A549 (cell line): ENCODE results near the gene EFCAB5.

Source experiments
- CHD2 ChIP-seq: fragments of 150-350 bp; IDR thresholded peaks from 2 replicates; pipeline ENCODE4 v1.6.1; 2014; ENCODE audit warnings: low read length; ENCODE audit not compliant: partially characterized antibody
- KDM1A ChIP-seq: fragments of 200-600 bp; sonication (generic); IDR thresholded peaks from 2 replicates; pipeline ENCODE4 v1.6.1; 2016; ENCODE audit warnings: low read depth, mild to moderate bottlenecking
- POLR2A ChIP-seq: IDR thresholded peaks from 2 replicates; pipeline ENCODE4 v1.6.1; 2012; ENCODE audit warnings: mild to moderate bottlenecking, low read length
- TF ChIP-seq, protein P1 (sequence below): IDR thresholded peaks from 2 replicates; pipeline ENCODE4 v1.6.1; 2012
- TF ChIP-seq, protein P2 (sequence below): fragments of >200 bp; sonication (Bioruptor Twin); formaldehyde crosslinking; IDR thresholded peaks from 3 replicates; pipeline ENCODE4 v1.5.1; 2016

DNA sequence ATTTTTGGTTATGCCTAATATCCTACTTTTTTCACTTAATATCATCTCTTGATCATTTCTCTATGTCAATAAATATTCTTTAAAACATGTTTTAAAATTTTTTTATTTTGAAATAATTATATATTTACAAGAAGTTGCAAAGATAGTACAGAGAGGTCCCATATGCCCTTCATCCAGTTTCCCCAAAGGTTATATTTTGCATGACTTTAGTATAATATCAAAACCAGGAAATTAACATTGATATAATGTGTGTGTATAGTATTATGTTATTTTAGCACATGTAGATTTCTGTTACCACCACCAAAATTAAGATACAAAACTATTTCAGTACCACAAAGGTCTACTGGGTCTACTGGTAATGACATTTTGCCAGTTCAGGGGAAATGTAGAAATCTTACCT is 60.7 kb downstream of the EFCAB5 start:
- TF ChIP-seq, protein P1, sequence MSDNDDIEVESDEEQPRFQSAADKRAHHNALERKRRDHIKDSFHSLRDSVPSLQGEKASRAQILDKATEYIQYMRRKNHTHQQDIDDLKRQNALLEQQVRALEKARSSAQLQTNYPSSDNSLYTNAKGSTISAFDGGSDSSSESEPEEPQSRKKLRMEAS: no peak
- TF ChIP-seq, protein P2, sequence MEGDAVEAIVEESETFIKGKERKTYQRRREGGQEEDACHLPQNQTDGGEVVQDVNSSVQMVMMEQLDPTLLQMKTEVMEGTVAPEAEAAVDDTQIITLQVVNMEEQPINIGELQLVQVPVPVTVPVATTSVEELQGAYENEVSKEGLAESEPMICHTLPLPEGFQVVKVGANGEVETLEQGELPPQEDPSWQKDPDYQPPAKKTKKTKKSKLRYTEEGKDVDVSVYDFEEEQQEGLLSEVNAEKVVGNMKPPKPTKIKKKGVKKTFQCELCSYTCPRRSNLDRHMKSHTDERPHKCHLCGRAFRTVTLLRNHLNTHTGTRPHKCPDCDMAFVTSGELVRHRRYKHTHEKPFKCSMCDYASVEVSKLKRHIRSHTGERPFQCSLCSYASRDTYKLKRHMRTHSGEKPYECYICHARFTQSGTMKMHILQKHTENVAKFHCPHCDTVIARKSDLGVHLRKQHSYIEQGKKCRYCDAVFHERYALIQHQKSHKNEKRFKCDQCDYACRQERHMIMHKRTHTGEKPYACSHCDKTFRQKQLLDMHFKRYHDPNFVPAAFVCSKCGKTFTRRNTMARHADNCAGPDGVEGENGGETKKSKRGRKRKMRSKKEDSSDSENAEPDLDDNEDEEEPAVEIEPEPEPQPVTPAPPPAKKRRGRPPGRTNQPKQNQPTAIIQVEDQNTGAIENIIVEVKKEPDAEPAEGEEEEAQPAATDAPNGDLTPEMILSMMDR: no peak
- no peak for TF ChIP-seq KDM1A
- TF ChIP-seq CHD2: no peak
- no peak for TF ChIP-seq POLR2A
